ENCODE results near the gene ZNF518A. TPM values are rescaled to one million over a fixed set of nuclear protein-coding genes. Genes with fewer than 3 reads are reported as not detected.

Gene ZNF518A
- total and polyA plus RNA-seq, 2 of the 13 experiments (the other 11 are each of a cell fraction or from before 2014, with no cell fraction given), result 21.7 to 37.1 TPM

- TF ChIP-seq ZBTB40 (IDR thresholded peaks at IDR 0.05) (peak; percentile 70), ZBTB40 (CRISPR knock-in tag; IDR thresholded peaks at IDR 0.05) (peak; percentile 81), ZNF724P (CRISPR knock-in tag; IDR thresholded peaks at IDR 0.05; ENCODE audit: borderline replicate concordance) (peak; percentile 91), NRL (CRISPR knock-in tag; IDR thresholded peaks at IDR 0.05; ENCODE audit: borderline replicate concordance) (peak; percentile 87; the same call in 1 of the 2 replicates), ZNF781 (CRISPR knock-in tag; IDR thresholded peaks at IDR 0.05; ENCODE audit: borderline replicate concordance, not compliant biosample characterization) (peak; percentile 24), E2F2 (CRISPR knock-in tag; IDR thresholded peaks at IDR 0.05; ENCODE audit: borderline replicate concordance) (no peak), PBX2 (CRISPR knock-in tag; IDR thresholded peaks at IDR 0.05) (no peak), SIN3B (IDR thresholded peaks at IDR 0.05; ENCODE audit: low read length) (peak; percentile 82; the same call in 1 of the 2 replicates), ZNF256 (CRISPR knock-in tag; conservative IDR thresholded peaks at IDR 0.05) (no peak), DR1 (CRISPR knock-in tag; IDR thresholded peaks at IDR 0.05) (peak; percentile 68; the same call in 1 of the 2 replicates), HNF4G (IDR thresholded peaks at IDR 0.05; ENCODE audit: borderline replicate concordance, low read depth, low read length) (peak; percentile 63; the same call in 1 of the 2 replicates), HNF4G (CRISPR knock-in tag; IDR thresholded peaks at IDR 0.05; ENCODE audit: borderline replicate concordance, low read depth) (peak; percentile 41; the same call in 1 of the 2 replicates), ZNF276 (CRISPR knock-in tag; IDR thresholded peaks at IDR 0.05; ENCODE audit: low read depth) (no peak)
These were observed 40.2 kb upstream of the ZNF518A start (continued) for GRCh38 chr10:96089670-96090462.
